Lower leg skin (tissue), 3 donors: ENCODE measurements around the gene LGR6.

Experiments used
- CTCF ChIP-seq, 3 donors: fragments of 450-650 bp; IDR thresholded peaks; one replicate each; pipeline ENCODE4 v1.5.1; 2016; ENCODE audit warnings: antibody characterized with exemption in 3 of 3, mild to moderate bottlenecking in 3 of 3, moderate library complexity in 2 of 3
- POLR2A ChIP-seq, 2 donors: fragments of 450-650 bp; IDR thresholded peaks; one replicate each; pipeline ENCODE4 v1.6.1; 2016 to 2017; ENCODE audit warnings: antibody characterized with exemption in 2 of 2, mild to moderate bottlenecking in 1 of 2, moderate library complexity in 1 of 2

GRCh38 chr1:202264726-202265125 is 71.1 kb downstream of the LGR6 start:
- TF ChIP-seq CTCF (IDR thresholded peaks at IDR 0.05) (no peak), POLR2A (IDR thresholded peaks at IDR 0.05) (no peak)
